ENCODE measurements around the gene HELLS.

DNA sequence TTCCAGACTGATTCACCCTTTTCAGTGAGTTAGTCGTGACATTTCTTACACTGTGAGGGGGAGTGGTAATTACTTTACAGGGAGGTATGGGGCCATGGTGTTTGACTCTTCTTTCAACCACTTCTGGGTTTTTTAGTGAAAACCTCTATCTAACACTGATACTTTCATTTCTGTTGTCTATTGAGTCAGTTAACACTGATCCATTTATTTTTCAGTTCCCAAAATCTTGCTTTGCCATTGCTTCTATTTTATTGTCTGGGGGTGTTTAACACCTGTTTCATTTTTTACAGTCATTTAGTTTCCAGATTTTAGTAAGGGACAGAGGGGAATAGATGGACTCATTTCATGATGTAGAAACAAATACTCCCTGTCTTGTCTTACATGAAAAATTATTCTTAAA lies 61.5 kb downstream of the HELLS start:
- TF ChIP-seq POLR2A (IDR thresholded peaks at IDR 0.05) (no peak), POLR2AphosphoS5 (IDR thresholded peaks at IDR 0.05) (no peak)
- TF ChIP-seq, protein P1, sequence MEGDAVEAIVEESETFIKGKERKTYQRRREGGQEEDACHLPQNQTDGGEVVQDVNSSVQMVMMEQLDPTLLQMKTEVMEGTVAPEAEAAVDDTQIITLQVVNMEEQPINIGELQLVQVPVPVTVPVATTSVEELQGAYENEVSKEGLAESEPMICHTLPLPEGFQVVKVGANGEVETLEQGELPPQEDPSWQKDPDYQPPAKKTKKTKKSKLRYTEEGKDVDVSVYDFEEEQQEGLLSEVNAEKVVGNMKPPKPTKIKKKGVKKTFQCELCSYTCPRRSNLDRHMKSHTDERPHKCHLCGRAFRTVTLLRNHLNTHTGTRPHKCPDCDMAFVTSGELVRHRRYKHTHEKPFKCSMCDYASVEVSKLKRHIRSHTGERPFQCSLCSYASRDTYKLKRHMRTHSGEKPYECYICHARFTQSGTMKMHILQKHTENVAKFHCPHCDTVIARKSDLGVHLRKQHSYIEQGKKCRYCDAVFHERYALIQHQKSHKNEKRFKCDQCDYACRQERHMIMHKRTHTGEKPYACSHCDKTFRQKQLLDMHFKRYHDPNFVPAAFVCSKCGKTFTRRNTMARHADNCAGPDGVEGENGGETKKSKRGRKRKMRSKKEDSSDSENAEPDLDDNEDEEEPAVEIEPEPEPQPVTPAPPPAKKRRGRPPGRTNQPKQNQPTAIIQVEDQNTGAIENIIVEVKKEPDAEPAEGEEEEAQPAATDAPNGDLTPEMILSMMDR (IDR thresholded peaks at IDR 0.05 in 8 of 11, conservative IDR thresholded peaks at IDR 0.05 in 3 of 11): no peak

Data from spleen (tissue), 7 donors.